Measurements from ENCODE around the gene ZNF614.
"Not testable (repeated sequence)": the region's sequence is repeated elsewhere in the genome, so short reads cannot be mapped to it uniquely, and the experiment has no call there.

Gene ZNF614

DNA sequence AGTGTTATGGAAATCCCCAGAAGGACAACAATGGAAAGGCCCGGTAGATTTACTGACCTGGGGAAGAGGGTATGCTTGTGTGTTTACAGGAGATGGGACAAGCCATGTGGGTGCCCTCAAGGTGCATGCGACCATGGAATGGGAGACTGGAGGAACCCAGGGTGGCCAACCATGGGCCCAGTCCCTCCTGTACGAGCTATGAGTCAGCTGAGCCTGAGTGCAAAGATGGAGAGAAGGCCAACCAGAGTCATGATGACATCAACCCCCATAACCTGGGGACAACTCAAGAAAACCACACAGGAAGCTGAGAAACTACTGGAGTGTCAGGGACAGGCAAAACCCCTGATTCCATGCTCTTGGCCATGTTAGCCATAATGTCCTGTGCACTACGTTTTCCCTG, 49.3 kb downstream of the ZNF614 start:
- TF ChIP-seq POLR2AphosphoS5 (IDR thresholded peaks at IDR 0.05; ENCODE audit: low read depth, low read length), result no peak
- TF ChIP-seq TAF1 (IDR thresholded peaks at IDR 0.05; ENCODE audit: borderline replicate concordance, low read depth, low read length), result no peak
- no peak for TF ChIP-seq POLR2A (IDR thresholded peaks at IDR 0.05; ENCODE audit: low read depth, low read length)
- FAIRE-seq (no peak), DNase-seq (ENCODE audit: insufficient read length) (no peak)

- no peak for FAIRE-seq
- TF ChIP-seq TAF1 (IDR thresholded peaks at IDR 0.05; ENCODE audit: borderline replicate concordance, low read depth, low read length), result no peak
- TF ChIP-seq POLR2AphosphoS5 (IDR thresholded peaks at IDR 0.05; ENCODE audit: low read depth, low read length), result no peak
- TF ChIP-seq POLR2A (IDR thresholded peaks at IDR 0.05; ENCODE audit: low read depth, low read length), result no peak
- DNase-seq (ENCODE audit: insufficient read length), result no peak
Measured at GRCh38 chr19:51977346-51977745, 50.8 kb downstream of the ZNF614 start.

DNA sequence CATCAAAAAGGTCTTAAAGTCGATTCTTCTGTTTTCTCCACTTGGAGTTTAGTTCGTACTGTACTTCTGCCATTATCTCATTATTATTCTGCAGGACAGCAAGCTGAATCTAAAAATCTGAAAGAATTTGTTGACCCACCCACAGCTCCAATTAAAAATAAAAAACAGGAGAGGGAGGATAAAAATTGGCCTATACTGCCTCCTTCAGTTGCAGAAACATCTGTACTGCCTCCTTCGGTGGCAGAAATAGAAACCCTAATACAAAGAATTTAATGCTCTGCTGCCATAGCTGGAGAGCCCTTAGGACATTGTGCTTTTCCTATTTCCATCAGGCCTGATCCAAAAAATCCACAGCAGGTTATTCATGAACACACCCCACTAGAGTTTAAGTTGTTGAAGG, 51.3 kb downstream of the ZNF614 start:
- no peak for FAIRE-seq
- TF ChIP-seq POLR2A (IDR thresholded peaks at IDR 0.05; ENCODE audit: low read depth, low read length) (no peak), POLR2AphosphoS5 (IDR thresholded peaks at IDR 0.05; ENCODE audit: low read depth, low read length) (no peak), TAF1 (IDR thresholded peaks at IDR 0.05; ENCODE audit: borderline replicate concordance, low read depth, low read length) (no peak)

GRCh38 chr19:51975787-51976186, 52.4 kb downstream of the ZNF614 start:
- FAIRE-seq; DNase-seq (ENCODE audit: insufficient read length): not testable (repeated sequence)

More for the DNA sequence above, 51.3 kb downstream of the ZNF614 start:
- DNase-seq (ENCODE audit: insufficient read length), result no peak

GRCh38 chr19:51971624-51972023, 56.6 kb downstream of the ZNF614 start:
- DNase-seq (ENCODE audit: insufficient read length), result no peak
- no peak for FAIRE-seq

DNA sequence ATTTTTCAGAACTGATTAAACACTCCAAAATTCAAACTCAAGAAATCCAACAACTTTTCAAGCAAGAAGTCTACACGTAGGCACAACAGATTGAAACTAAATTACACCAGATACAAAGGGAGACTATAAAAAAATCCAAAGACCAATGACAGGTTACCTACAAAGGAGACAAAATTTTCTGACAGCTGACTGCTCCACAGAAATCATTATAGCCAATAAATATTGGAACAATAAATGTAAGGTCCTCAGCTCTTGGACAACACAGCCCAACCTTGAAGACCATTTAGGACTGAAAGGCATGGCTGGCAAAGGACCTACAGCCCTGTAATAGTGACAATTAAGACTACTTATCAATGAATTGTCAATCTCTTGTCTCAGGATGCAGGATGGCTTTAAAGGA, 57.5 kb downstream of the ZNF614 start:
- TF ChIP-seq POLR2A (IDR thresholded peaks at IDR 0.05; ENCODE audit: low read depth, low read length), result no peak
- FAIRE-seq (no peak), DNase-seq (ENCODE audit: insufficient read length) (no peak)

More at GRCh38 chr19:51971624-51972023, 56.6 kb downstream of the ZNF614 start:
- TF ChIP-seq POLR2A (IDR thresholded peaks at IDR 0.05; ENCODE audit: low read depth, low read length), result no peak
- no peak for TF ChIP-seq POLR2AphosphoS5 (IDR thresholded peaks at IDR 0.05; ENCODE audit: low read depth, low read length)
- TF ChIP-seq TAF1 (IDR thresholded peaks at IDR 0.05; ENCODE audit: borderline replicate concordance, low read depth, low read length), result no peak

DNA sequence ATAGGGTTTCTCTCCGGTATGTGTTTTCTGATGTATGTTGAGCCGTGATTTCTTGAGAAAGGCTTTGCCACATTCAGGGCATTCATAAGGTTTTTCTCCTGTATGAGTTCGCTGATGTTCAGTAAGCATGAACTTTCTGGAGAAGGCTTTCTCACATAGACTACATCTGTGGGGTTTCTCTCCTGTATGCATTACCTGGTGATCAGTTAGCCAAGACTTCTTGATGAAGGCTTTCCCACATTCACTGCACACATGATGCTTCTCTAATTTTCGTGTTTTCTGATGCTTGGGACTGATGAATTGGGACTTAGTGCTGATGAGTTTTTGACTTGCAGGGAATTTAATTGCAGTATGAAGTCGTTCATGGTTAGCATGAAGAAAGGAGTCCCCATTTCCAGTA, 62.6 kb downstream of the ZNF614 start:
- FAIRE-seq (no peak), DNase-seq (ENCODE audit: insufficient read length) (no peak)
- TF ChIP-seq TAF1 (IDR thresholded peaks at IDR 0.05; ENCODE audit: borderline replicate concordance, low read depth, low read length) (no peak), POLR2AphosphoS5 (IDR thresholded peaks at IDR 0.05; ENCODE audit: low read depth, low read length) (no peak)

Data from GM12892 (cell line).